Measurements from ENCODE around the gene ADAM30. TPM values are rescaled to one million over a fixed set of nuclear protein-coding genes. Genes with fewer than 3 reads are reported as not detected.

Gene ADAM30
- total and polyA plus RNA-seq, 2 of the 13 experiments (the other 11 are each of a cell fraction or from before 2014, with no cell fraction given), result not detected

DNA sequence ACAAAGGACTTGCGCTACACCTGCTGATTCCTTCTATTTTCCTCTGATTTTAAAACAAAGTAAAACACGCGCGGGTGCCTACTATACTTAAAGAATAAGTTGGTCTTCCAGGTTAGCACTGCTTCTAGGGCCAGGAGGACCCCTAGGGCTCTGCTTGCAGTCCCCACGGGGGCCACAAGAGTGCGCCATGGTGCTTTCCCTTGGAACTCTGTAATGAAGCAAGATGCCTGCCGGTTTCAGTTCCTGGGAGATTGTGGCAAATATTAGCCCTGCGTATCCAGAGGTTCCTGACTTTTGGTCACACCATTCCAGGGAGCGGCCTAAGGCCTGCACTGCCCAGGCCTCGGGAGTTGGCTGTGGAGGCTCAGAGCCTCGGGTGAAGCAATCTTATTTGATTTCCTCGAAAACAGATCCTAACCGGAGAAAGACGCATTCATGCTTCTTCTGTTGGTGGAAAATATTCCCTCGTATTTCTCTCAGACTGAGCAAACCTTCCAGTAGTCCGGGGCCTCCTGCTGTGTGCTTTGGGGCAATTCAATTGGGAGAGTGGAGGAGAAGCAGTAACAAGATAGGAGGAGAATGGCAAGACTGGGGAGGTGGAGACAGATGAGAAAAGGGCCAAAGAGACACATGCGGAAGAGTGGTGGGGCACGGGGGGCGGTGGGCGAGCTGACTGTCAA is 25.3 kb downstream of the ADAM30 start (continued):
- TF ChIP-seq FOSL1 (CRISPR knock-in tag; IDR thresholded peaks at IDR 0.05; ENCODE audit: borderline replicate concordance) (no peak), ZNF768 (CRISPR knock-in tag; IDR thresholded peaks at IDR 0.05) (no peak), MAFK (conservative IDR thresholded peaks at IDR 0.05 in 1 of 2, IDR thresholded peaks at IDR 0.05 in 1 of 2; ENCODE audit: low read length in 2 of 2) (no peak), ZMYM4 (CRISPR knock-in tag; IDR thresholded peaks at IDR 0.05) (peak; percentile 35; the same call in 1 of the 2 replicates), SKI (IDR thresholded peaks at IDR 0.05; ENCODE audit: partially characterized antibody) (no peak), MED13 (CRISPR knock-in tag; IDR thresholded peaks at IDR 0.05) (no peak), ISX (CRISPR knock-in tag; conservative IDR thresholded peaks at IDR 0.05) (no peak), CC2D1A (CRISPR knock-in tag; IDR thresholded peaks at IDR 0.05) (no peak), ZNF282 (IDR thresholded peaks at IDR 0.05; ENCODE audit: partially characterized antibody) (no peak), NAIF1 (CRISPR knock-in tag; IDR thresholded peaks at IDR 0.05; ENCODE audit: borderline replicate concordance) (no peak), ZNF747 (CRISPR knock-in tag; IDR thresholded peaks at IDR 0.05; ENCODE audit: borderline replicate concordance) (no peak), PHF20 (CRISPR knock-in tag; IDR thresholded peaks at IDR 0.05) (no peak), ZNF790 (CRISPR knock-in tag; IDR thresholded peaks at IDR 0.05; ENCODE audit: borderline replicate concordance) (no peak), ZNF382 (CRISPR knock-in tag; IDR thresholded peaks at IDR 0.05; ENCODE audit: borderline replicate concordance) (no peak), ZNF556 (CRISPR knock-in tag; IDR thresholded peaks at IDR 0.05; ENCODE audit: borderline replicate concordance) (no peak), NR2F2 (IDR thresholded peaks at IDR 0.05; ENCODE audit: borderline replicate concordance, low read depth) (no peak), ZNF136 (CRISPR knock-in tag; IDR thresholded peaks at IDR 0.05; ENCODE audit: low read depth) (no peak), HNRNPL (IDR thresholded peaks at IDR 0.05; ENCODE audit: low read depth, low read length) (no peak), GABPB1 (CRISPR knock-in tag; IDR thresholded peaks at IDR 0.05) (no peak)
- TF ChIP-seq, protein P1, sequence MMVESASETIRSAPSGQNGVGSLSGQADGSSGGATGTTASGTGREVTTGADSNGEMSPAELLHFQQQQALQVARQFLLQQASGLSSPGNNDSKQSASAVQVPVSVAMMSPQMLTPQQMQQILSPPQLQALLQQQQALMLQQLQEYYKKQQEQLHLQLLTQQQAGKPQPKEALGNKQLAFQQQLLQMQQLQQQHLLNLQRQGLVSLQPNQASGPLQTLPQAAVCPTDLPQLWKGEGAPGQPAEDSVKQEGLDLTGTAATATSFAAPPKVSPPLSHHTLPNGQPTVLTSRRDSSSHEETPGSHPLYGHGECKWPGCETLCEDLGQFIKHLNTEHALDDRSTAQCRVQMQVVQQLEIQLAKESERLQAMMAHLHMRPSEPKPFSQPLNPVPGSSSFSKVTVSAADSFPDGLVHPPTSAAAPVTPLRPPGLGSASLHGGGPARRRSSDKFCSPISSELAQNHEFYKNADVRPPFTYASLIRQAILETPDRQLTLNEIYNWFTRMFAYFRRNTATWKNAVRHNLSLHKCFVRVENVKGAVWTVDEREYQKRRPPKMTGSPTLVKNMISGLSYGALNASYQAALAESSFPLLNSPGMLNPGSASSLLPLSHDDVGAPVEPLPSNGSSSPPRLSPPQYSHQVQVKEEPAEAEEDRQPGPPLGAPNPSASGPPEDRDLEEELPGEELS (CRISPR knock-in tag; IDR thresholded peaks at IDR 0.05), result no peak
- TF ChIP-seq, protein P2, sequence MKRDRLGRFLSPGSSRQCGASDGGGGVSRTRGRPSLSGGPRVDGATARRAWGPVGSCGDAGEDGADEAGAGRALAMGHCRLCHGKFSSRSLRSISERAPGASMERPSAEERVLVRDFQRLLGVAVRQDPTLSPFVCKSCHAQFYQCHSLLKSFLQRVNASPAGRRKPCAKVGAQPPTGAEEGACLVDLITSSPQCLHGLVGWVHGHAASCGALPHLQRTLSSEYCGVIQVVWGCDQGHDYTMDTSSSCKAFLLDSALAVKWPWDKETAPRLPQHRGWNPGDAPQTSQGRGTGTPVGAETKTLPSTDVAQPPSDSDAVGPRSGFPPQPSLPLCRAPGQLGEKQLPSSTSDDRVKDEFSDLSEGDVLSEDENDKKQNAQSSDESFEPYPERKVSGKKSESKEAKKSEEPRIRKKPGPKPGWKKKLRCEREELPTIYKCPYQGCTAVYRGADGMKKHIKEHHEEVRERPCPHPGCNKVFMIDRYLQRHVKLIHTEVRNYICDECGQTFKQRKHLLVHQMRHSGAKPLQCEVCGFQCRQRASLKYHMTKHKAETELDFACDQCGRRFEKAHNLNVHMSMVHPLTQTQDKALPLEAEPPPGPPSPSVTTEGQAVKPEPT (CRISPR knock-in tag; IDR thresholded peaks at IDR 0.05; ENCODE audit: low read depth), result no peak
- TF ChIP-seq, protein P3, sequence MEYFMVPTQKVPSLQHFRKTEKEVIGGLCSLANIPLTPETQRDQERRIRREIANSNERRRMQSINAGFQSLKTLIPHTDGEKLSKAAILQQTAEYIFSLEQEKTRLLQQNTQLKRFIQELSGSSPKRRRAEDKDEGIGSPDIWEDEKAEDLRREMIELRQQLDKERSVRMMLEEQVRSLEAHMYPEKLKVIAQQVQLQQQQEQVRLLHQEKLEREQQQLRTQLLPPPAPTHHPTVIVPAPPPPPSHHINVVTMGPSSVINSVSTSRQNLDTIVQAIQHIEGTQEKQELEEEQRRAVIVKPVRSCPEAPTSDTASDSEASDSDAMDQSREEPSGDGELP (IDR thresholded peaks at IDR 0.05; ENCODE audit: borderline replicate concordance, low read depth), result no peak
- TF ChIP-seq, protein P4, sequence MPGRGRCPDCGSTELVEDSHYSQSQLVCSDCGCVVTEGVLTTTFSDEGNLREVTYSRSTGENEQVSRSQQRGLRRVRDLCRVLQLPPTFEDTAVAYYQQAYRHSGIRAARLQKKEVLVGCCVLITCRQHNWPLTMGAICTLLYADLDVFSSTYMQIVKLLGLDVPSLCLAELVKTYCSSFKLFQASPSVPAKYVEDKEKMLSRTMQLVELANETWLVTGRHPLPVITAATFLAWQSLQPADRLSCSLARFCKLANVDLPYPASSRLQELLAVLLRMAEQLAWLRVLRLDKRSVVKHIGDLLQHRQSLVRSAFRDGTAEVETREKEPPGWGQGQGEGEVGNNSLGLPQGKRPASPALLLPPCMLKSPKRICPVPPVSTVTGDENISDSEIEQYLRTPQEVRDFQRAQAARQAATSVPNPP (CRISPR knock-in tag; IDR thresholded peaks at IDR 0.05), result no peak
- TF ChIP-seq, protein P5, sequence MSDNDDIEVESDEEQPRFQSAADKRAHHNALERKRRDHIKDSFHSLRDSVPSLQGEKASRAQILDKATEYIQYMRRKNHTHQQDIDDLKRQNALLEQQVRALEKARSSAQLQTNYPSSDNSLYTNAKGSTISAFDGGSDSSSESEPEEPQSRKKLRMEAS (IDR thresholded peaks at IDR 0.05), result no peak

Measured in HepG2 (cell line).